HepG2 (cell line): Measurements from ENCODE around the gene AHCTF1. TPM values are rescaled to one million over a fixed set of nuclear protein-coding genes. Genes with fewer than 3 reads are reported as not detected.

Source experiments
- ATAC-seq: fragments of 200-7000 bp; cut with Tn5 transposase; 3 replicates; pipeline ENCODE4 v1.9.1; 2020; ENCODE audit warnings: mild to moderate bottlenecking, moderate library complexity
- BruUV-seq: library from RNA; stranded (reverse); fragments of 400-500 nt; replicated peaks from 2 replicates; lab custom pipeline; 2021; lab: Mats Ljungman, UMichigan
- CTCF ChIA-PET: fragments of 300-600 bp; formaldehyde crosslinking; extraction: SDS; loops from one replicate; lab custom pipeline; 2021; ENCODE audit warnings: low total read pairs, inconsistent platforms, low intra/inter-chr PET ratio; lab: Yijun Ruan, JAX
- POLR2A ChIA-PET: fragments of 350-600 bp; sonication (Branson Sonifier 250); formaldehyde crosslinking; loops from one replicate; lab custom pipeline; 2020; ENCODE audit warnings: antibody characterized with exemption, inconsistent platforms; lab: Yijun Ruan, JAX
- DNase-seq: peaks from one replicate; pipeline ENCODE4 v3.0.0-alpha.2; 2015; ENCODE audit warnings: low spot score
- FAIRE-seq: peaks from 3 replicates; lab custom pipeline; 2011; peaks lifted over from hg19 to GRCh38; lab: Jason Lieb, UNC
- H2AFZ ChIP-seq: one replicate; pipeline ENCODE4 v1.6.1; 2011; ENCODE audit warnings: low read length, inconsistent platforms
- H3K27ac ChIP-seq: fragments of 300-600 bp; 3 replicates; pipeline ENCODE4 v1.8.0; 2011; ENCODE audit warnings: mixed run types, mild to moderate bottlenecking, mixed read lengths, low read length, inconsistent platforms; ENCODE audit not compliant: insufficient read depth; ENCODE audit errors: extremely low read length
- H3K27me3 ChIP-seq, 2 experiments: fragments of 200-600 bp in 1 of 2; 2 replicates in 1 of 2; 3 replicates in 1 of 2; pipeline versions ENCODE4 v1.6.0 to v1.8.0; 2011; ENCODE audit warnings: low read length in 2 of 2, mild to moderate bottlenecking in 2 of 2, moderate library complexity in 2 of 2, inconsistent platforms in 1 of 2; ENCODE audit not compliant: insufficient read depth in 2 of 2, control insufficient read depth in 1 of 2
- H3K36me3 ChIP-seq, 2 experiments: fragments of 200-600 bp in 1 of 2; replicated peaks in 1 of 2; 2 replicates in 1 of 2; 3 replicates in 1 of 2; pipeline versions ENCODE4 v1.5.1 to v1.8.0; 2011; ENCODE audit warnings: low read length in 2 of 2, inconsistent platforms in 1 of 2; ENCODE audit not compliant: insufficient read depth in 2 of 2, control insufficient read depth in 1 of 2
- H3K4me1 ChIP-seq: 2 replicates; pipeline ENCODE4 v1.5.1; 2012; ENCODE audit warnings: low read length, inconsistent platforms; ENCODE audit not compliant: insufficient read depth
- H3K4me2 ChIP-seq: 2 replicates; pipeline ENCODE4 v1.6.0; 2011; ENCODE audit warnings: low read depth, low read length, inconsistent platforms
- H3K4me3 ChIP-seq, 3 experiments: fragments of 200-600 bp in 1 of 3; sonication (generic), shearing (Covaris generic) in 1 of 3; replicated peaks in 1 of 3; 2 replicates each; pipeline ENCODE4 v1.5.1; 2011 to 2016; ENCODE audit warnings: low read length in 3 of 3, inconsistent platforms in 2 of 3, low read depth in 2 of 3, mild to moderate bottlenecking in 2 of 3, control low read depth in 1 of 3, mixed read lengths in 1 of 3; ENCODE audit not compliant: insufficient read depth in 1 of 3
- H3K79me2 ChIP-seq: one replicate; pipeline ENCODE4 v1.6.1; 2011; ENCODE audit warnings: low read length, inconsistent platforms; ENCODE audit not compliant: insufficient read depth
- H3K9ac ChIP-seq: 2 replicates; pipeline ENCODE4 v1.6.0; 2011; ENCODE audit warnings: mild to moderate bottlenecking, low read depth, low read length, inconsistent platforms; ENCODE audit not compliant: insufficient read depth
- H3K9me3 ChIP-seq: 2 replicates; pipeline ENCODE4 v1.5.1; 2012; ENCODE audit warnings: mild to moderate bottlenecking, low read length
- H4K20me1 ChIP-seq: 2 replicates; pipeline ENCODE4 v1.6.0; 2011; ENCODE audit warnings: inconsistent platforms, mild to moderate bottlenecking, low read length, moderate library complexity; ENCODE audit not compliant: insufficient read depth
- ATF6 ChIP-seq: sonication (generic); formaldehyde crosslinking; conservative IDR thresholded peaks from 2 replicates; pipeline ENCODE4 v1.4.0; 2020; ENCODE audit warnings: missing genetic modification reagents
- CBX1 ChIP-seq: IDR thresholded peaks from one replicate; pipeline ENCODE4 v1.6.1; 2016; ENCODE audit warnings: antibody characterized with exemption, low read depth
- CBX5 ChIP-seq: sonication (generic); formaldehyde crosslinking; IDR thresholded peaks from 2 replicates; pipeline ENCODE4 v1.4.0; 2020; ENCODE audit warnings: missing genetic modification reagents, borderline replicate concordance
- CERS6 ChIP-seq: sonication (generic); formaldehyde crosslinking; IDR thresholded peaks from 2 replicates; pipeline ENCODE4 v1.5.0; 2020; ENCODE audit warnings: missing genetic modification reagents
- EHMT2 ChIP-seq: fragments of 200-600 bp; sonication (generic); IDR thresholded peaks from 2 replicates; pipeline ENCODE4 v1.7.0; 2017; ENCODE audit warnings: antibody characterized with exemption, low read depth, low read length, borderline replicate concordance
- MTF2 ChIP-seq: sonication (generic); formaldehyde crosslinking; IDR thresholded peaks from 2 replicates; pipeline ENCODE4 v1.5.0; 2020; ENCODE audit warnings: missing genetic modification reagents, borderline replicate concordance
- TEAD3 ChIP-seq: optimal IDR thresholded peaks from 2 replicates; pipeline ENCODE3; 2016; ENCODE audit warnings: borderline replicate concordance
- TIGD3 ChIP-seq: sonication (generic); formaldehyde crosslinking; IDR thresholded peaks from 2 replicates; pipeline ENCODE4 v1.5.1; 2020; ENCODE audit warnings: mild to moderate bottlenecking, missing genetic modification reagents, borderline replicate concordance
- ZBTB20 ChIP-seq: sonication (generic); formaldehyde crosslinking; IDR thresholded peaks from 2 replicates; pipeline ENCODE4 v1.8.1; 2023; ENCODE audit warnings: missing genetic modification reagents, low read depth, mild to moderate bottlenecking, borderline replicate concordance
- ZNF136 ChIP-seq: sonication (generic); formaldehyde crosslinking; IDR thresholded peaks from 2 replicates; pipeline ENCODE4 v1.8.1; 2022; ENCODE audit warnings: low read depth, mild to moderate bottlenecking, moderate library complexity, missing genetic modification reagents
- ZNF180 ChIP-seq: sonication (generic); formaldehyde crosslinking; IDR thresholded peaks from 2 replicates; pipeline ENCODE4 v1.4.0; 2020; ENCODE audit warnings: low read depth, missing genetic modification reagents, borderline replicate concordance
- ZNF205 ChIP-seq: IDR thresholded peaks from 2 replicates; pipeline ENCODE4 v1.6.1; 2018; ENCODE audit warnings: missing biosample characterization, missing genetic modification reagents
- ZNF232 ChIP-seq: sonication (generic); formaldehyde crosslinking; IDR thresholded peaks from 2 replicates; pipeline ENCODE4 v1.4.0; 2020; ENCODE audit warnings: missing genetic modification reagents, borderline replicate concordance
- ZNF30 ChIP-seq: sonication (generic); formaldehyde crosslinking; IDR thresholded peaks from 2 replicates; pipeline ENCODE4 v1.5.0; 2020; ENCODE audit warnings: mild to moderate bottlenecking, missing genetic modification reagents
- ZNF383 ChIP-seq: sonication (generic); formaldehyde crosslinking; IDR thresholded peaks from 2 replicates; pipeline ENCODE4 v1.4.0; 2020; ENCODE audit warnings: missing genetic modification reagents, mild to moderate bottlenecking, borderline replicate concordance
- ZNF446 ChIP-seq: sonication (generic); formaldehyde crosslinking; IDR thresholded peaks from 2 replicates; pipeline ENCODE4 v1.5.0; 2020; ENCODE audit warnings: mild to moderate bottlenecking, missing genetic modification reagents
- ZNF704 ChIP-seq: sonication (generic); formaldehyde crosslinking; IDR thresholded peaks from 2 replicates; pipeline ENCODE4 v1.8.1; 2023; ENCODE audit warnings: mild to moderate bottlenecking, inconsistent platforms, moderate library complexity, missing genetic modification reagents, borderline replicate concordance
- WGBS: methylation state at CpG from one replicate; pipeline ENCODE4 v1.1.6; 2017; ENCODE audit warnings: low lambda C conversion rate; 5-methylcytosine and 5-hydroxymethylcytosine counted together
- in situ Hi-C: cut with HindIII; loops from 2 replicates; pipeline ENCODE4 v1.10.0; 2017; ENCODE audit warnings: low pct_unique_long_range_greater_than_20kb; ENCODE audit not compliant: extremely low pct_ligation_motif_present
- intact Hi-C: fragments of 100-400 bp; cut with micrococcal nuclease; formaldehyde crosslinking; loops from one replicate; pipeline ENCODE4 v1.10.0; 2022; ENCODE audit not compliant: unreplicated experiment
- polyA plus RNA-seq, 8 experiments: library from polyadenylated mRNA; depleted of rRNA in 3 of 8; stranded (reverse) in 7 of 8; unstranded in 1 of 8; fragments of >200 nt; fragmentation: Illumina TruSeq in 4 of 8; extraction: Trizol in 4 of 8; gene quantifications; 2 replicates each; pipeline versions ENCODE4 v1.2.1 to v1.2.3, GENCODE V29; 2011 to 2016; ENCODE audit warnings: low read depth in 4 of 8, missing spikeins in 1 of 8, mixed read lengths in 1 of 8; ENCODE audit not compliant: insufficient read depth in 1 of 8
- total RNA-seq, 5 experiments: library from RNA; depleted of rRNA; stranded (reverse); fragments of >200 nt; fragmentation: Illumina TruSeq; extraction: Trizol; gene quantifications; 2 replicates each; pipeline ENCODE4 v1.2.3, GENCODE V29; 2016; ENCODE audit warnings: low read depth in 1 of 5

The AHCTF1 gene
- total and polyA plus RNA-seq, 2 of the 13 experiments (the other 11 are each of a cell fraction or from before 2014, with no cell fraction given): 16.6 to 45.9 TPM

- no peak for TF ChIP-seq ZNF704
- no peak for TF ChIP-seq EHMT2
- no peak for TF ChIP-seq ZBTB20 (CRISPR knock-in tag)
- no peak for TF ChIP-seq ZNF205 (CRISPR knock-in tag)
- no peak for TF ChIP-seq ATF6 (CRISPR knock-in tag)
- TF ChIP-seq ZNF383 (CRISPR knock-in tag): no peak
- no peak for TF ChIP-seq CBX5 (CRISPR knock-in tag)
These were observed 137.5 kb downstream of the AHCTF1 start (continued) for GRCh38 chr1:246794048-246794827.

- DNase-seq: no peak
- no peaks in the 10 kb centered on the region for H3K36me3 ChIP-seq
- peaks cover 34% of the 10 kb centered on the region for H3K4me1 ChIP-seq
- CTCF ChIA-PET: no interaction called here
- FAIRE-seq: no peak
- no peaks in the 10 kb centered on the region for H3K79me2 ChIP-seq
- no peak overlapping the region for H3K4me2 ChIP-seq
- intact Hi-C loops: no loop called here
- no peak overlapping the region for H2AFZ ChIP-seq
- no peak for ATAC-seq
- H3K27ac ChIP-seq: no peak overlapping the region
- H4K20me1 ChIP-seq: no peaks in the 10 kb centered on the region
- POLR2A ChIA-PET: no interaction called here
- BruUV-seq: no TSS peak
- H3K9me3 ChIP-seq: no peaks in the 10 kb centered on the region
- WGBS: 46% methylated on average over 4 of the region's 6 CpGs
- no peak overlapping the region for H3K4me3 ChIP-seq
- in situ Hi-C loops: no loop called here
- H3K9ac ChIP-seq: no peak overlapping the region
- peaks cover 1 to 32% of the 10 kb centered on the region in 2 experiments; a peak in 4 of 5 replicates for H3K27me3 ChIP-seq
- TF ChIP-seq ZNF232: no peak
- TF ChIP-seq ZNF136 (CRISPR knock-in tag): no peak
- no peak for TF ChIP-seq CBX1
- no peak for TF ChIP-seq CERS6
- TF ChIP-seq MTF2 (CRISPR knock-in tag): no peak
- TF ChIP-seq ZNF30 (CRISPR knock-in tag): no peak
- TF ChIP-seq ZNF446 (CRISPR knock-in tag): no peak
- TF ChIP-seq TIGD3 (CRISPR knock-in tag): no peak
- TF ChIP-seq TEAD3 (CRISPR knock-in tag): no peak
- TF ChIP-seq ZNF180 (CRISPR knock-in tag): no peak
These were observed 138.3 kb downstream of the AHCTF1 start for GRCh38 chr1:246793356-246793896.
